C4-2B (cell line): ENCODE data around the gene GTPBP6.

Experiments
- CTCF ChIP-seq: fragments of 450-650 bp; conservative IDR thresholded peaks from 2 replicates; pipeline ENCODE4 v1.5.1; 2017; ENCODE audit warnings: mild to moderate bottlenecking
- ZFX ChIP-seq: fragments of 450-650 bp; IDR thresholded peaks from 2 replicates; pipeline ENCODE4 v1.6.1; 2017

GRCh38 chrX:320126-320783, 1.7 kb upstream of the GTPBP6 start:
- TF ChIP-seq CTCF (no peak), ZFX (no peak)
